Stimulated activated CD4-positive, alpha-beta T cell treated with anti-CD3 and anti-CD28 coated beads, Interleukin-1b, Interleukin-23, amount 100 ng/mL, for 24 hours (primary cell): Measurements from ENCODE around the gene ERFE.

Source experiments
- DNase-seq, 4 experiments: peaks; one replicate each; pipeline ENCODE4 v3.0.0-alpha.2; 2020; ENCODE audit warnings: low read depth in 4 of 4, low spot score in 1 of 4

ERFE gene

GRCh38 chr2:238126338-238126737 lies 32.4 kb upstream of the ERFE start:
- DNase-seq = no peak

DNA sequence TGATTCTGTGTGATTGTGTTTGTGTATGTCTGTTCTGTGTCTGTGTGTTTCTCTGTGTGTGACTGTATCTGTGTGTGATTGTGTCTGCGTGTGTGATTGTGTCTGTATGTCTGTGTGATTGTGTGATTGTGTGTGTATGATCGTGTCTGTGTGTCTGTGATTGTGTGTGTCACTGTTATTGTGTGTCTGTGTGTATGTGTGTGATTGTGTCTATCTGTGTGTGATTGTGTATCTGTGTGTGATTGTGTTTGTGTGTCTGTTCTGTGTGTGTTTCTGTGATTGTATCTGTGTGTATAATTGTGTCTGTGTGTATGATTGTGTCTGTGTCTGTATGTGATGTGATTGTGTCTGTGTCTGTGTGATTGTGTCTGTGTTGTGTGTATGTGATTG lies 32.0 kb upstream of the ERFE start:
- DNase-seq = no peak

DNA sequence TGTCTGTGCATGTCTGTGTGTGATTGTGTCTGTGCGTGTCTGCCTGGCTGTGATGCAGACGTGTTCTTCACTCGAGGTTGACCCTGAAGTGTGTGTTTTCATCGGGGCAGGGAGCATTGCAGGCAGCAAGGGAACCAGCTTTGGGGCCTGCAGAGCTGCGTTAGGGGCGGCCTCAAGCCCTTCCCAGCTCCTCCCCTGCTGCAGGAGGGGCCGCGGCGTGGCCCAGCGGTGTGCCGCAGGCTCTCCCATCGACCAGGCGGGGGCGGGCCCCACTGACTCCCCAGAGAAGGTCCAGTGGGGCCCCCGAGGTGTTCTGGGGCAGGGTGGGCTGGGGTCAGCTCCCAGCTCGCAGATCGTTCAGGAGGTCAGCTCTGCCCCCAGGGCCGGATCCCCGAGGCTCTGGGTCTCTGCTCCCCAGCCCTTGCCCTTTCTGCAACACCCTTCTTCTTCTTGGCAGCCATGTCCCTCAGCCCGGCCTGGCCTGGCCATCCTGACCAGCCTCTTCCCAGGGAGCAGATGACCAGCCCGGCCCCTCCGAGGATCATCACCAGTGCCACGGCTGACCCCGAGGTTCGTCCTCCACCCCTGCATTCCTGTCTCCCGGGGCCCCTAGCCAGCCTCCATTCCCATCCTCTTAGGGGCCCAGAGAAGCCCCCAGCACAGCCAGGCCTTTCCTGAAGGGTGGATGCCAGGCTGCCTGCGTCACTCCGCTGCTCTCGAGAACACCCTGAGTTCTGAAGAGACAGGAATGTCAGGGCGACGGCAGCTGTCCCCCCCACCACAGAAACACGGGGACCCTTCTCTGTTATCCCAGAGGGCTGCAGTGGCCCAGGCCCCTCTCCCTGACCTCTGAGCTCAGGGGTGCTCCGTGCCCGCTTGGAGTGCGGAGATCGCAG lies 31.4 kb upstream of the ERFE start:
- no peak for DNase-seq

GRCh38 chr2:238128061-238128440 lies 30.7 kb upstream of the ERFE start:
- no peak for DNase-seq

GRCh38 chr2:238128534-238129001 lies 30.2 kb upstream of the ERFE start:
- no peak for DNase-seq

DNA sequence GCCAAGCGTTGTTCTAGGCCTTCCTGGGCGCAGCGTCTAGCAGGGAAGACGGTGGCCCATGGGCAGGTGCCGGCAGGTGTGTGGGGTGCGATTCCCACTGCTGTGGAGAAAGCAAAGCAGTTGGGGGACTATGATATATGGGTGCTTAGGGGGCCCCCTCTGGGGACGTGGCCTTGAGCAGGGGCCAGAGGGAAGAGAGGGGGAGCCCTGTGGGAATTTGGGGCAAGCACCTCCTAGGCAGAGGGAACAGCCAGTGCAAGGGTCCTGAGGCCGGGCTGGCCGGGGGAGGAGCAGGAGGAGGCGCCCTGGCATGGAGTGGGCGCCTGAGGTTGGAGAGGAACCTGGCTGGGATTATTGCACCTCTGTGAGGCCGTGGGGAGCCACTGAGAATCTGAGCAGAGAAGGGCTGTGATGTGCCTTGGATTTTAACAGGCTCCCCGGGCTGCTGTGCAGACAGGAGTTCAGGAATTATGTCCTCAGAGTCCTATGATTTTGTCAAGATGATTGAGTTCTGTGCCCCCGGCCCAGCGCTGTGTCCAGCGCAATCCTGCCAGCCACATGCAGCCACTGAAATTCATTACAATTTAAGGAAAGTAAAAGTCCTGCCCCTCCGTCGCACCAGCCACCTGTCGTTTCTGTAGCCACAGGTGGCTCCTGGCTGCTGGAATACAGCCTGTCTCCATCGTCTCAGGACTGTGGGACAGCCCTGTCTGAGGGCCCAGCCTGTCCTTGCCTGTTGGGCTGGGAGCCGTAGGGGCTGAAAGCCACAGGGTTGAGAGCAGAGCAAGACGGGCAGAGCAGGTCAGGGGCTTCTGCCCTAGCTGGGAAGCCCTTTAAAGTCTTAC lies 29.4 kb upstream of the ERFE start:
- DNase-seq = no peak

DNA sequence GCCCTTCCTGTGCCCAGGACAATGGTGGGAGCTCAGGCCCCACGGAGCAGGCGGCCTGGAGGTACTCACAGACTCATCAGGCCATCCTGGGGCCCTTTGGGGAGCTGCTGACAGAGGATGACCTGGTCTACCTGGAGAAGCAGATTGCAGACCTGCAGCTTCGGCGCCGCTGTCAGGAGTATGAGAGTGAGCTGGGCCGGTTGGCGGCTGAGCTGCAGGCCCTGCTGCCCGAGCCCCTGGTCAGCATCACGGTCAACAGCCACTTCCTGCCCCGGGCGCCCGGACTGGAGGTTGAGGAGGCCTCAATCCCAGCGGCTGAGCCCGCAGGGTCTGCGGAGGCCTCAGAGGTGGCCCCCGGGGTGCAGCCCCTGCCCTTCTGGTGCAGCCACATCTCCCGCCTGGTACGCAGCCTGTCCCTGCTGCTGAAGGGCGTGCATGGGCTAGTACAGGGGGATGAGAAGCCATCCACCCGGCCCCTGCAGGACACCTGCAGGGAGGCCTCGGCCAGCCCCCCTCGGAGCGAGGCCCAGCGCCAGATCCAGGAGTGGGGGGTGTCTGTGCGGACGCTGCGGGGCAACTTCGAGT lies 28.6 kb upstream of the ERFE start:
- no peak for DNase-seq

- no peak for DNase-seq
Observed at GRCh38 chr2:238130696-238131628, 27.8 kb upstream of the ERFE start.

DNA sequence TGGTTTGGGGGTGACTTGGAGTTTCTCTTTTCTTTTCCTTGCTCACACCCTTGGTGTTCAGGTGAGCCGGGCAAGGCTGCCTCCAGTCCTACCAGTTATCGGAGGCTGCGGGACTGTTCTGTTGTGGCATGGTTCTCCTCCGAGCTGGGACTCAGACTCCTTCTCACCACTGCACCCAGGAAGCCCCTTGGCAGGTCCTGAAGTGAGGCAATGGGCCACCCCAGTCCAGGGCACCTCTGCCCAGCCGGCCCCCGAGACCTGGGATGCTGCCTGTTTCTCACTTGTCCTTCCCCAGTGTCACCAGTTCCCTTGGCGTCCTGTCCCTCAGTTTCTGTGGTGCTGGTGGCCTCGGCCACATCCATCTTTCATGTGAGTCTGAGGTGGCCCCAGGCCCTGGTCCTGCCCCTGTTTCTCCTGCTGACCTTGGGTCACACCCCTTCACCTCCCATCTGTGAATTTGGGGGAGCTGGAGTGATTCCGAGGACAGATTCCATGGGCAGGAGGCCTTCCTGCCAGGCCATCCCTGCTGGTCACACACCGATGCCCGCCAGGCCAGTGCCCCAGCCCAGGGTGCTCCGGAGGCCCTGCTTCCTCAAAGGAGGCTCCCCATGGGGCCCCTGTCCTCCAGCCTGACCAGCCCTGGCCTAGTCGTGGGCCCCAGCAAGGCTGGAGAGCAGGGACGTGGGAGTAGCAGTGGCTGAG lies 26.9 kb upstream of the ERFE start:
- DNase-seq = no peak

DNA sequence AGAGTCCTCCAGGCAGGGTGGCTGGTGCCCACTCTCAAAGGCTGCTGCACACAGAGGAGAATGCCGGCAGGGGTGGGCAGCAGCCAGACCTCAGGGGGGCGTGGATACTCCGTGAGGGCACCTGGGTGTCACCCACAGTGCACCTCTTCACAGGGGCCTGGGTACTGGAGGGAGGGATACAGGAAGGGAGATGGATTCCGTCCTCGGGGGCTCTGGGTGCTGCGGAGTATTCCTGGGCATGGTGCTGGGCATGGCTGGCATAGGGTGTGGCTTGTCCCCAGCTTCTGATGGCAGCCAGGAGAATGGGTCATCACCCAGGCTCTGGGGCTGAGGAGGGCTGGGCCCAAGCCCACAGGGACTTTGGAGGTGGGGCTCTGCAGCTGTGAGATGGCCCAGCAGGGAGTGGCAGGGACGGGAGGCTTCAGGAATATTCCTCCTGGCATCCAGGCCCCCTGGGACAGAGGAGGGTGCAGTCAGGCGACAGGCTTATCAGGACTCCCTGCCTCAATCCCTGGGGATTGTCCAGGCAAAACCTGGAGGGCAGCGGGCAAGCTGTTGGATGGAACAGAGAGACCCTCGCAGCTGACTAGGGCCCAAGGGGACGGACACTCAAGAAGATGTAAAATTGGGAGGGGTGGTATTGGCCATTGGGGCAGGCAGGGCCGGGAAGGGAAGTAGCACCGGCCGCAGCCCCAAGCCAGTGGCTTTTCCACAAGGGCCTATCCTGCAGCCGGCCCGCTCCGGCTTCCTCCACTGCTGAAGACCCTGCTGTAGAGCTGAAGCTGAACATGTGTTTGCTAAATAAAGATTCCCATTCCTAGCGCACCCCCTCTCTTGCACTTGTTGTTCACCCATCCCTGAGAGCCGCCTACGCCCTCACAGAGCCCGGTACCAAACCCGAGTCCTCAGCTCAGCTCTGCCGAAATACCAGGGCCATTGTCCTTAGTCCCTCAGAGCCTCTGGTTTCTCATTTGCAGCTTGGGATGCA lies 26.0 kb upstream of the ERFE start:
- DNase-seq = no peak

GRCh38 chr2:238133499-238134392 lies 25.0 kb upstream of the ERFE start:
- DNase-seq = no peak

- no peak for DNase-seq
Observed at GRCh38 chr2:238134393-238134785, 24.4 kb upstream of the ERFE start.

GRCh38 chr2:238135601-238136150 lies 23.1 kb upstream of the ERFE start:
- DNase-seq = no peak

- no peak for DNase-seq
Observed at GRCh38 chr2:238136820-238137537, 21.8 kb upstream of the ERFE start.

DNA sequence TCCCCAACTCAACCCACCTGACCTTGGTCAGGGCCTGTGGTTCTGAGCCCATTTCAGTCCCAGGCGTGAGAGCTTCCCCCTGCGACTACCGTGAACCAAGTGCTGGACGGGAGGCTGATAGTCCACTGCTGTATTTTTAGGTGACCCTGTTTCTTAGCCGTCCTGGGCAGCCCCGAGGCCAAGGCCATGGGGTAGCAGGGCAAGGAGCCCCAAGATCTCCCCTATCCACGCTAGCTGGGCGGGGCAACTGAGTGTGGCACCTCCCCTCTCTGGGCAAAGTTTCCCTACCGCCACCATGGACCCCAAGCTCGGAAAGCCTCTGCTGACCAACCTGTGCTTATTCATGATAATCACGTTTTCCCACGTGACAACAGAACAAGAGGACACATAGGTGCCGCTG lies 20.9 kb upstream of the ERFE start:
- no peak for DNase-seq

DNA sequence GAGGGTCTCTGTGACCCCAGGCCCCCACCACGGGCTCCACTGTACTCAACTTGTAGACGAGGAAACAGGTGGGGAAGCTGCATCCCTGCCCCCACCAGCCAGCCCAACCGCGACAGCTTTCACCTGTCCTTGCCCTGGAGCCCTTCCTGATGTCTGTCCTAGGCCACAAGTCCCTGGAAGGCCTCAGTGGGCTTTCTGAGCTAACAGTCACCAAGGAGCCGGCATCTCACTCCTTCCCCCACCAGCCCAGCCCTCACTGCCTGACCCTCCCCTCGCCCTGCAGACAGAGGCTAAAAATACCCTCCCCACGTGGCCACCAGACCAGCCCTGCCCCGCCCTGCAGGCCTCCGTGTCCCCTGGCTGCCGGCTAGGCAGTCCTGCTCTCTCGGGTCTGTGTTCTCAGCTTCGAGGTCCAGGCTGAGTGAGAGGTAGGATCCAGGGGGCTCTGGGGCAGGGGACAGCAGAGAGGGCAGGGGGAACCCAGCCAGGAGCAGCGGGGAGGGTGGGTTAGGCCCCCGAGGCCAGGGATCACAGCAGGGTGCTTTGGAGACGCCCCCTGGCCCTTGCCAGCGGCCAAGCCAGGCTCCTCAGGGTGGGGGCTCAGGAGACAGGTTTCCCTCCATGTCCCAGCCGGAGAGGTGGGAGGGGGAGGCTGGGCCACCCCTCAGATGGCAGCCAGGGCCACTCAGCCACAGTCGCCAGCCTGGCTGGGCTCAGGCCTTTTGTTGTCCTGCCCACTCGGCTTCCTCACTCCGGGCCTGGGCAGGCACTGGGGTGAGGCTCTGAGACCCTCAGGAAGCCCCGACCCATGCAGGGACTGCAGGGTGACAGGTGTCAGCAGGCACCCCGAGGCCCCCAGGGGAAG lies 20.2 kb upstream of the ERFE start, which contains the start of gene KLHL30:
Gene KLHL30, plus strand, starts transcription at position 338 of the 865 bp plus-strand sequence. CDS start 2,087 bp downstream, outside the sequence.
- no peak for DNase-seq
